Lung microvascular endothelial cell (primary cell): Measurements from ENCODE around the gene POU5F2. TPM values are rescaled to one million over a fixed set of nuclear protein-coding genes. Genes with fewer than 3 reads are reported as not detected.

Experiments used
- DNase-seq, 2 donors: peaks; one replicate each; pipeline versions ENCODE4 v3.0.0 to v3.0.0-alpha.2; 2010; ENCODE audit warnings: low read depth in 2 of 2
- total RNA-seq: library from RNA; depleted of rRNA; stranded (reverse); fragments of >200 nt; gene quantifications from 2 replicates; pipeline ENCODE4 v1.2.1, GENCODE V29; 2014

Gene POU5F2
- total RNA-seq, 1 donor from 2014 or later: 0.40 TPM

- DNase-seq: no peak
Measured at GRCh38 chr5:93716453-93716852, 24.9 kb downstream of the POU5F2 start.

- DNase-seq: no peak
Measured at GRCh38 chr5:93715761-93716160, 25.6 kb downstream of the POU5F2 start.

GRCh38 chr5:93715327-93715726 is 26.1 kb downstream of the POU5F2 start:
- no peak for DNase-seq

GRCh38 chr5:93708442-93708841 is 33.0 kb downstream of the POU5F2 start:
- no peak for DNase-seq

- no peak for DNase-seq
Measured at GRCh38 chr5:93705896-93706295, 35.5 kb downstream of the POU5F2 start.

- DNase-seq: no peak
Measured at GRCh38 chr5:93704996-93705395, 36.4 kb downstream of the POU5F2 start.

- DNase-seq: no peak
Measured at GRCh38 chr5:93691997-93692396, 49.4 kb downstream of the POU5F2 start.

Other genes with a start within 250 kb of the POU5F2 start
- 16.1 and 29.8 TPM in 2 replicates for gene NR2F1-AS1, start 160.4 kb downstream of the POU5F2 start, total RNA-seq
- gene NR2F1, start 158.4 kb downstream of the POU5F2 start, total RNA-seq: 30.5 and 118 TPM in 2 replicates